HFFc6 (cell line): ENCODE results near the gene AP5M1. TPM values are rescaled to one million over a fixed set of nuclear protein-coding genes. Genes with fewer than 3 reads are reported as not detected.
"Not testable (repeated sequence)": the region's sequence is repeated elsewhere in the genome, so short reads cannot be mapped to it uniquely, and the experiment has no call there.

Experiments
- DNase-seq: peaks from one replicate; pipeline ENCODE4 v3.0.0-alpha.2; 2018
- H3K27ac Mint-ChIP-seq: 2 replicates; pipeline ENCODE4 v1.8.0; 2020; ENCODE audit warnings: mild to moderate bottlenecking, mixed read lengths
- H3K27me3 Mint-ChIP-seq: 2 replicates; pipeline ENCODE4 v1.8.0; 2021; ENCODE audit warnings: mild to moderate bottlenecking, moderate library complexity, mixed read lengths; ENCODE audit not compliant: insufficient read depth
- H3K36me3 Mint-ChIP-seq: 2 replicates; pipeline ENCODE4 v1.8.0; 2021; ENCODE audit warnings: low read depth, mixed read lengths
- H3K4me1 Mint-ChIP-seq: 2 replicates; pipeline ENCODE4 v1.8.0; 2020; ENCODE audit warnings: low read depth, mixed read lengths
- H3K4me3 Mint-ChIP-seq: 2 replicates; pipeline ENCODE4 v1.8.0; 2020; ENCODE audit warnings: mild to moderate bottlenecking, moderate library complexity, mixed read lengths
- H3K9me3 Mint-ChIP-seq: 2 replicates; pipeline ENCODE4 v1.8.0; 2020; ENCODE audit warnings: mild to moderate bottlenecking, mixed read lengths
- CTCF ChIP-seq: fragments of 200-600 bp; sonication (generic); IDR thresholded peaks from 2 replicates; pipeline ENCODE4 v1.5.0; 2021; ENCODE audit warnings: antibody characterized with exemption, mild to moderate bottlenecking
- total RNA-seq, 6 experiments: library from RNA; stranded (reverse); fragmentation: NEBNext Ultra II Directional; extraction: Animal tissue kit (Norgen Biotek cat#: 25700); gene quantifications; 2 replicates in 1 of 6; 3 replicates in 5 of 6; pipeline ENCODE4 v1.2.3, GENCODE V29; 2021

Gene AP5M1
- total RNA-seq, 6 experiments from 2014 or later, result 37.2 to 54.9 (median 44.9) TPM

- Mint-ChIP-seq H3K36me3 (no peaks in the 10 kb centered on the region), H3K9me3 (no peaks in the 10 kb centered on the region), H3K4me1 (no peaks in the 10 kb centered on the region), H3K27me3 (peaks cover 3% of the 10 kb centered on the region), H3K27ac (no peak overlapping the region), H3K4me3 (no peak overlapping the region)
- DNase-seq, result no peak
- no peak for TF ChIP-seq CTCF
Observed at GRCh38 chr14:57326253-57326652, 57.5 kb downstream of the AP5M1 start.

DNA sequence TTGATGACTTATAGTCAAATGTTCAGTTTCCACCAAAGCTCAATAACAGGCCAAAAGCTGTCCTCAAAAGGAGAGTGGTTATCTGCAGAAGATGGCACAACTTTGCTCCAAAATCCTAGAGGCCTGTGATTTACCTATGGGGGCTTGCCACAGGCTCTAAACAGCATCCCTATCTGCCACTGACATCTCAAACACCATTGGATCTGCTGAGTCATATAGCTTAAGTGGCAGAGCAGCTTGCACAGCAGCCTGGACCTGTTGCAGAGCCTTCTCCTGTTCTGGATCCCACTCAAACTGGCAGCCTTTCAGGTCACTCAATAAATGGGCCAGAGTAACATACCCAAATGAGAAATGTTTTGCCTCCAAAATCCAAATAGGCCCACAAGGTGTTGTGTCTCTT lies 61.1 kb downstream of the AP5M1 start:
- Mint-ChIP-seq H3K27ac (no peak overlapping the region), H3K4me1 (no peaks in the 10 kb centered on the region), H3K9me3 (peaks cover 14% of the 10 kb centered on the region), H3K36me3 (no peaks in the 10 kb centered on the region), H3K4me3 (no peak overlapping the region), H3K27me3 (peaks cover 3% of the 10 kb centered on the region)
- DNase-seq, result no peak
- TF ChIP-seq CTCF, result no peak

DNA sequence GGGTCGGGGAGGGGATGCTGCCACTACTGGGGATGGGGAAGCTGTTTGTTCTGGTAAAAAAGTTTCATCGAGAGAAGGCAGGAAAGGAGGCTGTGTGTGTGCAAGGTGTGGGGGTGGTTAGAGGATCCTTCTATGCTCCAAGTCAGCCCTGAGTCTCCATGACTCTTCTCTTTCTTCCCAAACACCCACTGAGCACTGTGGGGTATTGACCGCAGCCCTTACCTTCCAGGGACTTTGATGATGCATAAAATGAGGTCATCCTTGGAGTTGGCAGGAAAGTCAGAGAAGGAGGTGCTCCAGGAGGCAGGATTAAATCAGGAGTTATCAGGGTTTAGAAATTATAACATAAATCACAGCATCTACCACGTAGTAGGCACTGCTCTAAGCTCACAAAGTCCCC lies 63.7 kb downstream of the AP5M1 start:
- peaks cover 24% of the 10 kb centered on the region for H3K9me3 Mint-ChIP-seq
- not testable (repeated sequence) for H3K4me1 Mint-ChIP-seq, H3K36me3 Mint-ChIP-seq, H3K27ac Mint-ChIP-seq, DNase-seq, H3K4me3 Mint-ChIP-seq, H3K27me3 Mint-ChIP-seq

GRCh38 chr14:57333726-57334125 lies 65.0 kb downstream of the AP5M1 start:
- H3K9me3 Mint-ChIP-seq, result peaks cover 24% of the 10 kb centered on the region

GRCh38 chr14:57343545-57344297 lies 75.0 kb downstream of the AP5M1 start:
- not testable (repeated sequence) for H3K4me3 Mint-ChIP-seq, DNase-seq, H3K27me3 Mint-ChIP-seq, H3K27ac Mint-ChIP-seq, H3K4me1 Mint-ChIP-seq, H3K36me3 Mint-ChIP-seq
- peaks cover 12% of the 10 kb centered on the region for H3K9me3 Mint-ChIP-seq

More at GRCh38 chr14:57333726-57334125, 65.0 kb downstream of the AP5M1 start:
- H3K4me1 Mint-ChIP-seq, H3K27ac Mint-ChIP-seq, H3K27me3 Mint-ChIP-seq, H3K4me3 Mint-ChIP-seq, DNase-seq, H3K36me3 Mint-ChIP-seq: not testable (repeated sequence)

- Mint-ChIP-seq H3K36me3 (no peaks in the 10 kb centered on the region), H3K9me3 (peaks cover 12% of the 10 kb centered on the region), H3K27me3 (peaks cover 6% of the 10 kb centered on the region; the same call in 1 of the 2 replicates), H3K4me3 (no peak overlapping the region), H3K4me1 (peaks cover 13% of the 10 kb centered on the region), H3K27ac (no peak overlapping the region)
- DNase-seq, result no peak
- no peak for TF ChIP-seq CTCF
Observed at GRCh38 chr14:57345106-57345505, 76.3 kb downstream of the AP5M1 start.

GRCh38 chr14:57346741-57347140 lies 78.0 kb downstream of the AP5M1 start:
- Mint-ChIP-seq H3K27me3 (peaks cover 6% of the 10 kb centered on the region; the same call in 1 of the 2 replicates), H3K27ac (no peak overlapping the region), H3K9me3 (peaks cover 10% of the 10 kb centered on the region), H3K4me3 (no peak overlapping the region), H3K4me1 (peaks cover 14% of the 10 kb centered on the region), H3K36me3 (no peaks in the 10 kb centered on the region)
- no peak for DNase-seq
- no peak for TF ChIP-seq CTCF

Other genes with a start within 250 kb of the AP5M1 start
- 100 to 1,000 TPM; 102 to 117 (median 111) TPM for gene EXOC5, start 66 bp upstream of the AP5M1 start, total RNA-seq
- gene NAA30, start 121.6 kb downstream of the AP5M1 start, total RNA-seq, result 10 to 100 TPM; 20.0 to 22.7 (median 20.7) TPM
- not detected for gene CCDC198, start 224.9 kb downstream of the AP5M1 start, total RNA-seq